OCI-LY3 (cell line): Measurements from ENCODE around the gene HSD17B11.
A peak's percentile ranks its signal among the peaks of the same experiment; 100 is the strongest.
"Not testable (repeated sequence)": the region's sequence is repeated elsewhere in the genome, so short reads cannot be mapped to it uniquely, and the experiment has no call there.

ENCODE experiments used
- H2AFZ ChIP-seq: fragments of 200-600, 300-600 bp; shearing (Covaris generic); 2 replicates; pipeline ENCODE4 v1.6.0; 2014; ENCODE audit warnings: antibody characterized with exemption, low read depth, low read length
- H3K27ac ChIP-seq: fragments of 200-600, 300-600 bp; sonication (generic); 2 replicates; pipeline ENCODE4 v1.5.1; 2014; ENCODE audit warnings: mild to moderate bottlenecking, low read length, moderate library complexity, mixed read lengths
- H3K27me3 ChIP-seq: fragments of 200-600, 300-600 bp; sonication (generic); 2 replicates; pipeline ENCODE4 v1.6.1; 2014; ENCODE audit warnings: low read depth, low read length, mixed read lengths
- H3K36me3 ChIP-seq: fragments of 200-600, 300-600 bp; sonication (generic); replicated peaks from 2 replicates; pipeline ENCODE3; 2014; ENCODE audit warnings: low read depth, low read length, mixed read lengths
- H3K4me1 ChIP-seq: fragments of 300-600, 200-600 bp; sonication (generic); 2 replicates; pipeline ENCODE4 v1.6.1; 2014; ENCODE audit warnings: low read length, mixed read lengths
- H3K4me2 ChIP-seq: fragments of 200-600, 300-600 bp; sonication (generic); 2 replicates; pipeline ENCODE4 v1.6.1; 2014; ENCODE audit warnings: low read length, mixed read lengths
- H3K4me3 ChIP-seq: fragments of 300-600, 200-600 bp; sonication (generic); 2 replicates; pipeline ENCODE4 v1.5.1; 2014; ENCODE audit warnings: antibody characterized with exemption, mild to moderate bottlenecking, low read length, moderate library complexity
- H3K79me2 ChIP-seq: fragments of 300-600, 200-600 bp; shearing (Covaris generic); 2 replicates; pipeline ENCODE4 v1.6.1; 2014; ENCODE audit warnings: mild to moderate bottlenecking, low read length, mixed read lengths
- H3K9ac ChIP-seq: fragments of 300-600, 200-600 bp; shearing (Covaris generic); 2 replicates; pipeline ENCODE4 v1.6.0; 2014; ENCODE audit warnings: mild to moderate bottlenecking, low read length, moderate library complexity
- H3K9me3 ChIP-seq: fragments of 200-600, 300-600 bp; shearing (Covaris generic); 2 replicates; pipeline ENCODE4 v1.6.1; 2014; ENCODE audit warnings: low read length, mixed read lengths; ENCODE audit not compliant: insufficient read depth
- H4K20me1 ChIP-seq: fragments of 200-600, 300-600 bp; sonication (generic); 2 replicates; pipeline ENCODE4 v1.6.1; 2016; ENCODE audit warnings: low read length, mixed read lengths; ENCODE audit not compliant: insufficient read depth
- EZH2phosphoT487 ChIP-seq: fragments of 200-600 bp; shearing (Covaris generic); IDR thresholded peaks from 2 replicates; pipeline ENCODE4 v1.6.1; 2018; ENCODE audit warnings: antibody characterized with exemption, mixed run types, low read depth
- TF ChIP-seq, protein P1 (sequence below): fragments of 200-600, 300-600 bp; sonication (generic); IDR thresholded peaks from 2 replicates; pipeline ENCODE4 v1.5.1; 2014; ENCODE audit warnings: antibody characterized with exemption, low read length, low read depth

HSD17B11 gene

DNA sequence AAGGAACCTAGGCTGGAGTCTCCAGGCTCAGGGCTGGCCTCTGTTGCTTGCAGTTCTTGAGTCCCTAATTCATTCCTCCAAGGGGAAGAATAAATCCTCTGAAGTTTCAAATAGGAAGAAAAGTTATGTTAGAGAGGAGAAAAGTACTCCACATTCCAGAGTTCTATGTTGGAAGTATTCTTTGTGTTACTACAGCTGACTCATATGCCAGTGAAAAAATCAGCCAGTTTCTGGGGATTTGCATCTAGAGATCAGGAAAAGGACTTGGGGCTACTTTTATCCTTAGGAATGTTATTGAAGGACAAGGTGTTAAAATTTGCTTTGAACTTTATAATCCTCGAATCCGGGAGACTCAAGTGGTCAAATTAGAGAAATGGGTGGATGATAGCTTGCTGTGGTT lies 19.7 kb upstream of the HSD17B11 start:
- no peak overlapping the region for H2AFZ ChIP-seq
- no peaks in the 10 kb centered on the region for H3K4me1 ChIP-seq
- no peaks in the 10 kb centered on the region for H3K79me2 ChIP-seq
- 0 out of 2 replicates have a peak, but pooled peaks cover 2% of the 10 kb centered on the region for H3K27me3 ChIP-seq
- no peak overlapping the region for H3K9ac ChIP-seq
- H4K20me1 ChIP-seq: no peaks in the 10 kb centered on the region
- no peak overlapping the region for H3K4me2 ChIP-seq
- no peaks in the 10 kb centered on the region for H3K36me3 ChIP-seq
- TF ChIP-seq, protein P1, sequence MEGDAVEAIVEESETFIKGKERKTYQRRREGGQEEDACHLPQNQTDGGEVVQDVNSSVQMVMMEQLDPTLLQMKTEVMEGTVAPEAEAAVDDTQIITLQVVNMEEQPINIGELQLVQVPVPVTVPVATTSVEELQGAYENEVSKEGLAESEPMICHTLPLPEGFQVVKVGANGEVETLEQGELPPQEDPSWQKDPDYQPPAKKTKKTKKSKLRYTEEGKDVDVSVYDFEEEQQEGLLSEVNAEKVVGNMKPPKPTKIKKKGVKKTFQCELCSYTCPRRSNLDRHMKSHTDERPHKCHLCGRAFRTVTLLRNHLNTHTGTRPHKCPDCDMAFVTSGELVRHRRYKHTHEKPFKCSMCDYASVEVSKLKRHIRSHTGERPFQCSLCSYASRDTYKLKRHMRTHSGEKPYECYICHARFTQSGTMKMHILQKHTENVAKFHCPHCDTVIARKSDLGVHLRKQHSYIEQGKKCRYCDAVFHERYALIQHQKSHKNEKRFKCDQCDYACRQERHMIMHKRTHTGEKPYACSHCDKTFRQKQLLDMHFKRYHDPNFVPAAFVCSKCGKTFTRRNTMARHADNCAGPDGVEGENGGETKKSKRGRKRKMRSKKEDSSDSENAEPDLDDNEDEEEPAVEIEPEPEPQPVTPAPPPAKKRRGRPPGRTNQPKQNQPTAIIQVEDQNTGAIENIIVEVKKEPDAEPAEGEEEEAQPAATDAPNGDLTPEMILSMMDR: no peak
- TF ChIP-seq EZH2phosphoT487: no peak
- no peak overlapping the region for H3K27ac ChIP-seq
- no peak overlapping the region for H3K4me3 ChIP-seq
- H3K9me3 ChIP-seq: no peaks in the 10 kb centered on the region

DNA sequence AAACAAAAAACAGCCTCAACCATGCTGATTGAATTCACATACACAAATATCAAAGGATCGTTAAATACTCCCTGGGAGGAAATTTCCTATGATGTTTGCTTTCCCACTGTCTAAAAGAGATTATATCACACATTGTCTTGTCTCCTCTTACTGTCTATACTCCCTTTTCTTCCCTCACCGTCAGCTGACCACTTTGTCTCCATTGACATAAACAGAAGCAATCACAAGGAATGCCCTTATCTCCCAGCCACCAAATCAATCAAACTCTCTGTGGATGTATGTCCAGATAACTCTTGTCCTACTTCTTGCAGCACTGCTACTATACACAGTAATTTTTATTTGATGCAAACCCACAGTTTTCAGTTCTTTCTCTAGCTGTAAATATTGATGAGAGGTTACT lies 19.2 kb upstream of the HSD17B11 start:
- Histone ChIP-seq H3K27ac (no peak overlapping the region), H2AFZ (no peak overlapping the region)
- no peak for TF ChIP-seq EZH2phosphoT487
- TF ChIP-seq, protein P1: no peak

DNA sequence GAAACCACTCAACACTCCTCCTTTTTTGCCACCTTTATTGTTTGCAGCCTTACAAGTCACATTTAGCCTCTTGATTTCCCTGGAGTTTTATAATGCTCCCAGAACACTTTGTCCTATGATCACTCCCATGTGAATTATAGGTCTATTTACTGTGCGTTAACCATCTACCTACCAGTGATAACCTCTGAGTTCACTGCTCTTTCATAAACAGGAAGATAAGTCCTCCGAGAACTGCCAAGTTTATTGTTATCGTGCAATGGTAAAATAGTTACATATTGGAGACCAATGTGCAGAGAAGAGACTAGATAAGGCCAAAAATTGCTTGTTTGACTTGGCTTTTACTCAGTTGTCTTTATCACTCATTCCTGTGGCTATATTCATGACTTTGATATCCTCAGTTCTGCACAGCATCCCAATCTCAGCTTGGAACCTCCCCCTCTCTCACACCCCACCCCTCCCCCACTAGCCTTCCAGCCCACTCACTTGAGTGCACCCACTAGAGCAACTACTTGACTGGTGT lies 18.5 kb upstream of the HSD17B11 start:
- Histone ChIP-seq H3K4me3 (no peak overlapping the region), H3K79me2 (no peaks in the 10 kb centered on the region), H4K20me1 (no peaks in the 10 kb centered on the region), H3K27me3 (0 out of 2 replicates have a peak, but pooled peaks cover 2% of the 10 kb centered on the region), H2AFZ (no peak overlapping the region), H3K27ac (no peak overlapping the region), H3K36me3 (no peaks in the 10 kb centered on the region), H3K9me3 (no peaks in the 10 kb centered on the region), H3K4me1 (no peaks in the 10 kb centered on the region), H3K9ac (no peak overlapping the region), H3K4me2 (no peak overlapping the region)
- no peak for TF ChIP-seq EZH2phosphoT487
- TF ChIP-seq, protein P1: no peak

More for the DNA sequence above, 19.2 kb upstream of the HSD17B11 start:
- Histone ChIP-seq H3K9ac (no peak overlapping the region), H3K4me2 (no peak overlapping the region), H3K36me3 (no peaks in the 10 kb centered on the region), H3K4me3 (no peak overlapping the region), H3K9me3 (no peaks in the 10 kb centered on the region), H3K27me3 (0 out of 2 replicates have a peak, but pooled peaks cover 2% of the 10 kb centered on the region), H4K20me1 (no peaks in the 10 kb centered on the region), H3K4me1 (no peaks in the 10 kb centered on the region), H3K79me2 (no peaks in the 10 kb centered on the region)

DNA sequence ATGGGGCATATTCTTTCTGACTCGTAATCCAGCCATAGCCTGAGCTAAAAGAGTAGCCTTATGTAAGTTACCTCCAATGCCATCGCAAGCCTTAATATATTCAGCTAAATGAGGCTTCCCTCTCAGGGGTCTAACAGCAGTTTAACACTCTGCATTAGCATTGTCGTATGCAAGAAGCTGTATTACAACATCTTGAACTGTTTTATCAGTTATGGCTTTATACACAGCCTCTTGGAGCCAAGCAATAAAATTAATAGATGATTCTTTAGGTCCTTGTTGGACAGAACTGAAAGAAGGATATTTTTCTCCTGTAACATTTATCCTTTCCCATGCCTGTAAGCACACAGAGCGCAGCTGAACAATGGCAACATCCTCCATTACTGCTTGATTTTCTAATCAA lies 15.9 kb upstream of the HSD17B11 start:
- H4K20me1 ChIP-seq, H3K36me3 ChIP-seq, H3K9me3 ChIP-seq, H3K4me1 ChIP-seq, H2AFZ ChIP-seq, H3K4me3 ChIP-seq, H3K27ac ChIP-seq, H3K27me3 ChIP-seq, H3K4me2 ChIP-seq, H3K9ac ChIP-seq, H3K79me2 ChIP-seq: not testable (repeated sequence)

DNA sequence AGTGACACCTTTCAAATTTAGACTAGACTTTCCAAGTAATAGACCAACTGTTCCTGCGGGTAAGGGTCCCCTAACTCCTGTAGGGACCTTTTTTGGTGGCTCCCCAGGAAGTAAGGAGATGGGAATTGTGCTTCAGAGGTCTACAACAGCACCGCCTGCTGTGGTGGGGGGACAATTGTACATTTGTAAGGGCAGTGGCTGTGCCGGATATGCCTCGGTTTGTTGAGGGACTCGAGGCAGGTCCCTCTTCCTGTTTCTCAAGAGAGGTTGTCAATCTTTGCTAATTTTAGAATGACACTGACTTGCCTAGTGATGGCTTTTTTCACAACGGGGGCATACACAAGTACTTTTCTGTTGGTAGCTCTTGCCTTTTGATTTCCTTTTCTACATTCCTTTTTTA lies 15.5 kb upstream of the HSD17B11 start:
- H3K9me3 ChIP-seq: no peaks in the 10 kb centered on the region
- no peaks in the 10 kb centered on the region for H4K20me1 ChIP-seq
- H3K4me3 ChIP-seq: no peak overlapping the region
- no peaks in the 10 kb centered on the region for H3K27me3 ChIP-seq
- TF ChIP-seq, protein P1: no peak
- TF ChIP-seq EZH2phosphoT487: no peak
- no peak overlapping the region for H3K4me2 ChIP-seq
- H3K27ac ChIP-seq: no peak overlapping the region
- peak overlapping the region; percentile 53; the same call in 1 of the 2 replicates for H2AFZ ChIP-seq
- no peaks in the 10 kb centered on the region for H3K79me2 ChIP-seq
- H3K4me1 ChIP-seq: no peaks in the 10 kb centered on the region
- H3K36me3 ChIP-seq: no peaks in the 10 kb centered on the region
- H3K9ac ChIP-seq: no peak overlapping the region
